GM21360 (cell line): Measurements from ENCODE around the gene PRKCZ.

Source experiments
- ATAC-seq: cut with Tn5 transposase; IDR thresholded peaks from one replicate; pipeline ENCODE4 v1.9.1; 2021; ENCODE audit warnings: mild to moderate bottlenecking, moderate library complexity; ENCODE audit not compliant: unreplicated experiment

Gene PRKCZ

GRCh38 chr1:2216767-2217058 is 166.5 kb downstream of the PRKCZ start:
- ATAC-seq, result no peak

GRCh38 chr1:2221271-2221670 is 171.1 kb downstream of the PRKCZ start:
- ATAC-seq, result no peak

- ATAC-seq, result no peak
Measured at GRCh38 chr1:2224170-2224584, 174.0 kb downstream of the PRKCZ start.

DNA sequence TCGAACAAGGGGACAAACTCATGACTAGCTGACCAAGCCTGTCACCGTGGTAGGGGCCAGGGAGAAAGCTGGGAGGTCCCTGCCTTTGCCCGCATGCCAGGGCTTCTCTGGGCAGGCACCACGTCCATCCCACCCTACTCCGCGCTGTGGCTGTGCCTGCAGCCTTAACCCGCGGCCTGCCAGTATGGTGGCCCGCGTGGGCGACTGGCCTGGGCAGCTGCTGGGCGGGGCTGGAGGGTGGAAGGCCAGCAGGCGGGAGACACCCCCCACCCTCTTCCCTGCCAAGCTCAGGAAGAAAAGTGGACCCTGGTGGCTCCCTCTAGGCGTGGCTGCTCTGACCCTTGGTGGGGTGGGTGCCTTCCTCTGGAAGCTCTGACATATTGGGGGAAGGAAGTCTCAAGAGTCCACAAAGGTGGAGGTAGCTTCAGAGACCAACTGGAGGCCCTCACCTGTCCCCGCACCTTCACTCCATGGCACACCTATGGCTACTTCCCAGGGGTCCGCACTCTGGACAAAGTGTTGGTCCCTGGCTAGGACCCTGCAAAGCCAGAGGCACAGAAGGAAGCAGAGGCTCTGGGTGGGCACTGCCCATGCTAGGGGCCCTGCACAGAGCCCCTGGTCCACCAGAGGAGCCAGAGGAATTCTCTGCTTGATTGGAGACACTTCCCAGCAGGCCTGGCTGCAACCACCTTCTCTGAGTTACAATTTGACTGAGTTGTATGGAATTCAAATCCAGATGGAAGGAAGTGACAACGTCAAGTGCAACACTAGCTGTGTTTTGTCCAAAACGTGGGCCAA is 174.6 kb downstream of the PRKCZ start:
- no peak for ATAC-seq

DNA sequence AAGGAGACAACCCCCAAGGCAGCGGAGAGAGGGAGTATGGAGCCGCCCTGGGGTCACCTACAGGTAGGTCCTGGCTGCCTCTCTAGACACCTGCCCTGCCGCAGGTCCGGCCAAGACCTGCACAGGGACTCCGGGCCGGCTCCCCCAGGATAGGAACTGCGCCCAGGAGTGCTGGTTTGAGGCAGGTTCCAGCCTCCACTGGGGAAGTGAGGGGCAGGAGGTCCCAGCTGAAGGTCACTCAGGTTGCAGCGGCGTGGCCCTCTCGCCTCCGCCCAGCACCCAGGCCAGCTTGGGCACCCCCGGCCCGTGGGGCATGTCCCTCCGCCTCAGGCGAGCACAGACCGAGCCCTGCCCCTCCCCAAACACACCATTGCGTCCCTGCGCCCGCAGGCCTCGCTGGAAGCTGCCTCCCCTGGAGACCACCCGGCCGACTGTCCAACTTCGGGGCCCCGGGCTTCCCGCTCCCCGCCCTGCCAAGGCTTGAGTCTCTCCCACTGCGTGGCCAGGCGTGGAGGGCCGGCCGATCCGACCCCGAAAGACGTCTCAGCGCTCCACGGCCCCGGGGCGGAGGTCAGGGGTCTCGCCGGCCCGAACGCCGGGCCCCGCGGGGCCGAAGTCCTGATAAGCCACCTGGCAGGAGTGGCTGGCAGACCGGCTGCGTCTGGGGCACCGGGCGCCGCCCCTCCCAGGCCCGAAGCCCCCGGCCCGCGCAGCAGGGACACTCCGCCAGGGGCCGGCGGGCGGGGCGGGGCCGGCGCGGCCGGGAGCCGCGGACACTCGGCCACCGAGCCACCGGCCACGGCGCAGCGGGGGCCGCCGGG is 176.5 kb downstream of the PRKCZ start:
- peak; percentile 2 for ATAC-seq

- ATAC-seq, result peak; percentile 91
Measured at GRCh38 chr1:2227346-2228156, 177.3 kb downstream of the PRKCZ start.

DNA sequence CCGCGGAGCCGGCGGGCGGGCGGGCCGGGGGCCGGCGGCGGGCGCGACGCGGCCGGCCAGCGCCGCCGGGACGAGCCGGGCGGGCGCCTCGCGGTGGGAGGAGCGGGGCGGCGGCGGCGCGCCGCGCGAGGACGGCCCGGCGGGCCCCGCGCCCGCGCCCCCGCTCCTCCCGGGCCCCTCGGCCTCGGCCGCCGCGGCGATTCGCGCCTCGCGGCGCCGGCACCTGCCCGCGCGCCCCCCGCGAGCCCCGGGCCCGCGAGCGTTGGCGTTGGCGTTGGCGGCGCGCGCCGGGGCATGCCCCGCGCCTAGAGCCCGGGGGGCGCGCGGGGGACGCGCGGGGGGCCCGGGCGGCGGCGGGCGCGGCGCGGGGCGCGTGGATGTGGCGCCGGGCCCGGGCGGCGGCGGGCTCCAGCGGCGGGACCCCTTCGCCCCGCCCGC is 178.0 kb downstream of the PRKCZ start, which contains the start of gene SKI:
SKI (plus strand) TSS at position 163 of the 438 bp plus-strand sequence. CDS start 448 bp downstream, outside the sequence.
- no peak for ATAC-seq

- no peak for ATAC-seq
Measured at GRCh38 chr1:2228694-2229036, 178.5 kb downstream of the PRKCZ start.

DNA sequence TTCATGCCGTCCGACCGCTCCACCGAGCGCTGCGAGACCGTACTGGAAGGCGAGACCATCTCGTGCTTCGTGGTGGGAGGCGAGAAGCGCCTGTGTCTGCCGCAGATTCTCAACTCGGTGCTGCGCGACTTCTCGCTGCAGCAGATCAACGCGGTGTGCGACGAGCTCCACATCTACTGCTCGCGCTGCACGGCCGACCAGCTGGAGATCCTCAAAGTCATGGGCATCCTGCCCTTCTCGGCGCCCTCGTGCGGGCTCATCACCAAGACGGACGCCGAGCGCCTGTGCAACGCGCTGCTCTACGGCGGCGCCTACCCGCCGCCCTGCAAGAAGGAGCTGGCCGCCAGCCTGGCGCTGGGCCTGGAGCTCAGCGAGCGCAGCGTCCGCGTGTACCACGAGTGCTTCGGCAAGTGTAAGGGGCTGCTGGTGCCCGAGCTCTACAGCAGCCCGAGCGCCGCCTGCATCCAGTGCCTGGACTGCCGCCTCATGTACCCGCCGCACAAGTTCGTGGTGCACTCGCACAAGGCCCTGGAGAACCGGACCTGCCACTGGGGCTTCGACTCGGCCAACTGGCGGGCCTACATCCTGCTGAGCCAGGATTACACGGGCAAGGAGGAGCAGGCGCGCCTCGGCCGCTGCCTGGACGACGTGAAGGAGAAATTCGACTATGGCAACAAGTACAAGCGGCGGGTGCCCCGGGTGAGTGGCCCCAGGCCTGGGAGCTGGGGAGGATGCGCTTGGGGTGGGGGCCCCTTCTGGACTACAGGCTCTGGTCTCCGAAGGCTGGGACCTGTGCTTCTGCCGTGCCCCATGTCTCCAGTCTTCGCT is 179.0 kb downstream of the PRKCZ start:
- ATAC-seq, result no peak

- ATAC-seq, result no peak
Measured at GRCh38 chr1:2229911-2230731, 179.9 kb downstream of the PRKCZ start.

DNA sequence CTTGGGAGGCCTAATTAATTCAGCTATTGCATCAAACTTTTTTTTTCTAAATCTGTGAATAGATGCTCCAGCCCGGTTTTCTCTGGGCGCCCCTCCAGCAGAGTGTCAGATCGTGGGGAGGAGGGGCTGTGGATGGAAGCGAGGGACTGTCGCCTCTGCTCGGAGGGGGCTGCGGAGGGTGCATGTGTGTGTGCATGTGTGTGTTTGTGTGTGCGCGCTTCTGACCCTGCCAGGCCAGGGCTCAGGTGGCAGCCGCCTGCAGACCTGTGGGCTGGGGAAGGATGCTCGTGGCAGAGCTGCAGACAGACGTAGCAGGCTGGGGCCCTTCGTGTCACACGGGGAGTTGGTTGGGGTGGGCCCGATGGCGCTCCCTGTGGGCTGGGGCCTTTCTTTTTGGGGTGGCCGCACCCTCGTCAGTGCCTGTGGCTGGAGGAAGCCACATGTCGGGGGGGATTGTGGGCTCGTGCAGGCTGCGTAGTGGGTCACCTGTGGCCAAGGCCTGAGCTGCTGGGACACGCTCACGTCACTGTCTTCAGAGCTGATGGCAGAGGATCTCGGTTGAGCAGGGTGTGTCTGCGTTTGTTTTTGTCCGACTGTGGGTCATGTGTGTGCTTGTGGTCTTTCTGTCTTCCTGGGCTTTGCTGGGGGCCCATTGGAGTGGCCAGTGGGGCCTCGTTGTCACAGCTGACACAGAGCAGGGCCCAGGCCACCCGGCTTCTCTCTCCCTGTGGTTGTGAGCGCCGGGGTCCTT is 180.7 kb downstream of the PRKCZ start:
- no peak for ATAC-seq

- no peak for ATAC-seq
Measured at GRCh38 chr1:2231532-2232254, 181.5 kb downstream of the PRKCZ start.

GRCh38 chr1:2232255-2232915 is 182.2 kb downstream of the PRKCZ start:
- ATAC-seq, result no peak

DNA sequence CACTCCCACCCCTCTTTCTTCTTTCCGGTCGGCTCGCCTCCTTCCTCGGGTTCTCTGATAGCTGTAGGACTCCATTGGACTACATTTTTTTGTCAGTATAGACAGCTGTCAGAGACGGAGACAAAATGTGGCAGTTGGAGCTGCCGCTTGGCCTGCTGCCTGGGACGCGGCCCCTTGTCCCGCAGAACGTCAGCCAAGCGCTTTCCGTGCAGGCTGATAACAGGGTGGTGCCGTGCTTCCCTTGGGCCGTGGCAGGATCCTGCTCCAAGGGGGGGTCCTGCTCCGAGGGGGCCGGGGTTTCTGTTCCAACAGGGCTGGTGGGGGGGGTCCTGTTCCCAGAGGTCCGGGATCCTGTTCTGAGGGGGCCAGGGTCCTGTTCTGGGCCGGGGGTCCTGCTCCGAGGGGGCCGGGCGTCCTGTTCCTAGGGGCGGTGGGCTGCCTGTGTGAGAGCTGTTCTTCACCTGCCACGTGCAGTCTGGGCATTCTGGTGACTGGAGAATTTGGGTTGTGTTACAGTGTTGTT is 182.8 kb downstream of the PRKCZ start:
- no peak for ATAC-seq

DNA sequence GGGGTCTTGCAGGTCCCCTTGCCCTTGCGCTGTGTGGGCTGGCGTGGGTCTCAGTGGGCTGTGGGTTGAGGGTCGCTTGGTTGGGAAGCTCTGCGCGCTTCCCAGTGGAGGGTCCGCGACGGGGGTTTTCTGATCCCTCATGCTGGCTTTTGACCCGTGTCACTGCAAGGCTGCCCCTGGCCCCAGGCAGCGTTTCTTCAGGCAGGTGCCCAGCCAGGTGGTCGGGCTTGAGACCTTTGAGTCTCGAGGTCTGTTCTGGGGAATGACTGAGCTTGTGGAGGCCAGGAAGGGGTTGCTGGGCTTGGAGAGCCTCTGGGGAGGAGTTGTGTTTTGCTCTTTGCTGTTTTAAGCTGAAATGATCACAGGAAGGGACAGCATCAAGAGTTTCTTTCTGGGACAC is 183.3 kb downstream of the PRKCZ start:
- ATAC-seq, result no peak

DNA sequence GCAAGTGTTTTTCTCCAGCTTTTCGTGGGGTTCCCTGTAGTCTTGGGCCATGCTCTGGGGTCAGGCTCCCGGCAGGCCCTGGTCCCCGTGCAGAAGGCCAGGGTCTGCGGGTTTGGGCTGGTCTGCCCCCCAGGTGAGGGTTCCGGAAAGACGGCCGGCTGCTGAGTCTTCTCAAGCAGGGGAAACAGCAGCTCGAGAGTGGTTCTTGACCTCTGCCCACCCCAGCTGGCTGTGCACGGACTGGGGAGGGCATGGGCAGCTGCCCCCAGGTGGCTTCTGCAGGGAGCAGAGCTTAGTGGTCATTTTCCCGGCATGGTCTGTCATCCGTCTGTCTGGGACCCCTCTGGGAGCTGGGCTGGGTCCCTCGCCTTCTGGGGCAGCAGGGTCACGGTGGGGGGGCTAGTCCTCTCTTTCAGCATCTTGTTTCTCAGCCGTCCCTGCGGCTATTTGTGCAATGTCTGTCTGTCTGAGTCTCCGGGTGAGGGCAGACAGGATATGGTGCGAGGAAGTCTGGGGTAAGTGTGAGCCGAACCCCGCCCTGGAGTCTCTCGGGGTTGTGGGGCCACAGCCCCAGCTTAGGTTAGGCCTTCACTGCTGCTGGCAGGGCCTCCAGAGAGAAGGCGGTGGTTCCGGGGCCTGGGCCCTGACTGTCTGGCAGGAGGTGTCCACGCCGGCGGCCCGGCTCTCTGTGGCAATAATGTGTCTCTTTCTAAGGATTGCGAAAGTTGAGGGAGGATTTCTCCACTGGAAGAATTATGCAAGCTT is 184.0 kb downstream of the PRKCZ start:
- no peak for ATAC-seq

DNA sequence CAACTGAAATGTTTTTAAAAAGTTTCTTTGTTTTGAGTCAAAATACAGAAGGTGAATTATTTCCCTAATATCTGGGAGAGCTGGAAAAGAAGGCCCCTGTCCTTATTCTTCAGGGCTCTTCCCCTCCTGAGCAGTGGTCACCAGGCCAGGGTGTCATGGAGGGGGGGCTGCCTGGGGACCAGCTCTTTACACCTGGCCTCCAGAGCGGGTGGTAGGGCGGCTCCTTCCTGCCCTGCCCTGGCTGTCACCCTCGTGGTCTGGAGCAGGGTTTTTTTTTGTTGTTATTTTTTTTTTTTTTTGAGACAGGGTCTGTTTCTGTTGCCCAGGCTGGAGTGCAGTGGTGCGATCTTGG is 184.5 kb downstream of the PRKCZ start:
- no peak for ATAC-seq
